GM23338 (cell line): ENCODE results near the gene RUVBL2. TPM values are rescaled to one million over a fixed set of nuclear protein-coding genes. Genes with fewer than 3 reads are reported as not detected.
"Not testable (repeated sequence)": the region's sequence is repeated elsewhere in the genome, so short reads cannot be mapped to it uniquely, and the experiment has no call there.

Source experiments
- ATAC-seq: fragments of 200-7000 bp; cut with Tn5 transposase; 3 replicates; pipeline ENCODE4 v1.9.1; 2020
- DNase-seq: peaks from one replicate; pipeline ENCODE4 v3.0.0-alpha.2; 2015; ENCODE audit warnings: low spot score
- H2AFZ ChIP-seq: fragments of 200-600 bp; sonication (generic); 2 replicates; pipeline ENCODE4 v1.8.0; 2016; ENCODE audit warnings: antibody characterized with exemption, mild to moderate bottlenecking, moderate library complexity
- H3F3A ChIP-seq: fragments of 200-600 bp; sonication (generic); replicated peaks from 2 replicates; pipeline ENCODE4 v1.8.0; 2017; ENCODE audit warnings: antibody characterized with exemption, mixed run types, low read depth
- H3K27ac ChIP-seq: fragments of 200-600 bp; sonication (generic); 2 replicates; pipeline ENCODE4 v1.6.1; 2016; ENCODE audit warnings: low read depth
- H3K27me3 ChIP-seq: fragments of 200-600 bp; sonication (generic); 2 replicates; pipeline ENCODE4 v1.8.0; 2016; ENCODE audit warnings: mild to moderate bottlenecking, mixed run types, moderate library complexity; ENCODE audit not compliant: insufficient read depth
- H3K36me3 ChIP-seq: fragments of 200-600 bp; sonication (generic); 2 replicates; pipeline ENCODE4 v1.8.0; 2016; ENCODE audit warnings: mild to moderate bottlenecking; ENCODE audit not compliant: insufficient read depth
- H3K4me1 ChIP-seq: fragments of 200-600 bp; sonication (generic); 2 replicates; pipeline ENCODE4 v1.8.0; 2016; ENCODE audit warnings: mild to moderate bottlenecking, moderate library complexity; ENCODE audit not compliant: insufficient read depth
- H3K4me2 ChIP-seq: fragments of 200-600 bp; sonication (generic); 2 replicates; pipeline ENCODE4 v1.7.1; 2017; ENCODE audit warnings: mixed run types
- H3K4me3 ChIP-seq: fragments of 200-600 bp; sonication (generic); 2 replicates; pipeline ENCODE4 v1.6.1; 2016; ENCODE audit warnings: mixed run types
- H3K79me2 ChIP-seq: fragments of 200-600 bp; sonication (generic); replicated peaks from 2 replicates; pipeline ENCODE4 v1.8.0; 2017; ENCODE audit warnings: mild to moderate bottlenecking; ENCODE audit not compliant: insufficient read depth
- H3K9me2 ChIP-seq: fragments of 200-600 bp; sonication (generic); 2 replicates; pipeline ENCODE4 v1.8.0; 2017; ENCODE audit not compliant: insufficient read depth
- H4K20me1 ChIP-seq: fragments of 200-600 bp; sonication (generic); replicated peaks from 2 replicates; pipeline ENCODE4 v1.8.0; 2017; ENCODE audit warnings: mild to moderate bottlenecking; ENCODE audit not compliant: insufficient read depth
- H3K27ac Mint-ChIP-seq: 2 replicates; pipeline ENCODE4 v1.8.0; 2020; ENCODE audit warnings: inconsistent platforms, mild to moderate bottlenecking, moderate library complexity, mixed read lengths
- H3K27me3 Mint-ChIP-seq: 3 replicates; pipeline ENCODE4 v1.8.0; 2022; ENCODE audit warnings: low read depth, mild to moderate bottlenecking, moderate library complexity, mixed read lengths, inconsistent platforms; ENCODE audit not compliant: insufficient read depth, poor library complexity
- H3K36me3 Mint-ChIP-seq: 3 replicates; pipeline ENCODE4 v1.8.0; 2021; ENCODE audit warnings: low read depth, mild to moderate bottlenecking, inconsistent platforms, moderate library complexity, mixed read lengths
- H3K4me1 Mint-ChIP-seq: 3 replicates; pipeline ENCODE4 v1.8.0; 2020; ENCODE audit warnings: mild to moderate bottlenecking, inconsistent platforms, mixed read lengths
- H3K4me3 Mint-ChIP-seq: 3 replicates; pipeline ENCODE4 v1.8.0; 2021; ENCODE audit warnings: moderate library complexity, mild to moderate bottlenecking, inconsistent platforms, mixed read lengths
- H3K9me3 Mint-ChIP-seq: 3 replicates; pipeline ENCODE4 v1.8.0; 2020; ENCODE audit warnings: moderate library complexity, mild to moderate bottlenecking, inconsistent platforms, mixed read lengths
- polyA plus RNA-seq: library from polyadenylated mRNA; unstranded; fragments of >200 nt; fragmentation: Nextera tagmentation; extraction: Ambion mirVana; gene quantifications from 2 replicates; pipeline ENCODE4 v1.2.1, GENCODE V29; 2016
- total RNA-seq: library from RNA; depleted of rRNA; stranded (reverse); fragments of >200 nt; shearing (Covaris generic); gene quantifications from 2 replicates; pipeline ENCODE4 v1.2.3, GENCODE V29; 2014

The RUVBL2 gene
- total and polyA plus RNA-seq, 2 experiments from 2014 or later, result 196 to 252 TPM

DNA sequence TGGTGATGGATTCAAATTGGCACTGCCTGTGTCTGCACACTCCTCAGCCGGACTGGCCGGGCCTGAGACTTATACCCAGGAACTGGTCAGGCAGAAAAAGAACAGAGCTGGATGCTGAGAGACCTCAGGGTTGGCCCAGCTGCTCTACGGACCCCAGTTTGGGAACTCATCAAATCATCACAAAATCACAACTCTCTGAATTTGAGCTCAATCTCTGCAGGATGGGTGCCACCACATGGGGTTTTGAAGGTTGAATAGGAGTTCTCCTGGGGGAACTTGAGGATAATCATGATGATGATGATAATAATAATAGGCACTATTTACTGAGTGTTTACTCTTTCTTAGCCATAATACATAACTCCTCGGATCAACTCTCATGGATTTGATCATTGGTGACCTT lies 49.0 kb downstream of the RUVBL2 start:
- not testable (repeated sequence) for ATAC-seq, H3K4me3 Mint-ChIP-seq, H3K79me2 ChIP-seq, H3K27me3 ChIP-seq, H3K4me2 ChIP-seq, H3K36me3 Mint-ChIP-seq, H3K4me1 Mint-ChIP-seq, H3K36me3 ChIP-seq, H3K27me3 Mint-ChIP-seq, H3K9me2 ChIP-seq, H3K27ac ChIP-seq, H3K4me1 ChIP-seq, H3K9me3 Mint-ChIP-seq, H2AFZ ChIP-seq, H3K4me3 ChIP-seq, DNase-seq, H3K27ac Mint-ChIP-seq, H3F3A ChIP-seq, H4K20me1 ChIP-seq

DNA sequence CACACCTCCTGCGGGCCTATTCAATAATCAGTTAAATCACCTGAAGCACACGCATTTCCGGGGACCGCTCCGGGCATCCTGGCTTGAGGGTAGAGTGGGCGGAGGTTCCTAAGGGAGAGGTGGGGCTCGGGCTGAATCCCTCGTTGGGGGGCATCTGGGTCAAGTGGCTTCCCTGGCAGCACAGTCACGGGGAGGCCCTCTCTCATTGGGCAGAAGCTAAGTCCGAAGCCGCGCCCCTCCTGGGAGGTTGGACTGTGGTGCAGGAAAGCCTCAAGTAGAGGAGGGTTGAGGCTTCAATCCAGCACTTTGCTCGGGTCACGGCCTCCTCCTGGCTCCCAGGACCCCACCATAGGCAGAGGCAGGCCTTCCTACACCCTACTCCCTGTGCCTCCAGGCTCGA lies 49.9 kb downstream of the RUVBL2 start, which contains the start of gene CGB5:
CGB5 (plus strand) TSS at position 301 of the 400 bp plus-strand sequence. CDS start 362 bp downstream, outside the sequence.
- H3K4me2 ChIP-seq, H2AFZ ChIP-seq: not testable (repeated sequence)

GRCh38 chr19:49049011-49049410 lies 55.3 kb downstream of the RUVBL2 start, which contains the start of gene CGB8:
CGB8 (minus strand) TSS chr19:49049111; CDS start chr19:49048739, 372 bp downstream.
- H3K36me3 Mint-ChIP-seq, H3F3A ChIP-seq, H3K79me2 ChIP-seq, H3K9me3 Mint-ChIP-seq, H2AFZ ChIP-seq, ATAC-seq, H3K9me2 ChIP-seq, H3K27ac Mint-ChIP-seq, H3K27ac ChIP-seq, H3K4me3 Mint-ChIP-seq, H3K4me2 ChIP-seq, H3K36me3 ChIP-seq, H3K4me3 ChIP-seq, H3K4me1 Mint-ChIP-seq, DNase-seq, H3K4me1 ChIP-seq, H3K27me3 ChIP-seq, H4K20me1 ChIP-seq: not testable (repeated sequence)
- peaks cover 10% of the 10 kb centered on the region for H3K27me3 Mint-ChIP-seq

More for the DNA sequence above, 49.9 kb downstream of the RUVBL2 start, which contains the start of gene CGB5:
- H3K27ac ChIP-seq, H3K9me2 ChIP-seq, H3K36me3 Mint-ChIP-seq, H3K36me3 ChIP-seq, H3K79me2 ChIP-seq, H4K20me1 ChIP-seq, H3F3A ChIP-seq, H3K4me3 Mint-ChIP-seq, H3K4me1 Mint-ChIP-seq, H3K4me3 ChIP-seq, H3K27ac Mint-ChIP-seq, H3K27me3 Mint-ChIP-seq, ATAC-seq, H3K9me3 Mint-ChIP-seq, H3K4me1 ChIP-seq, H3K27me3 ChIP-seq, DNase-seq: not testable (repeated sequence)

- not testable (repeated sequence) for H3K36me3 ChIP-seq, H3K4me1 ChIP-seq, H3K27ac Mint-ChIP-seq, H3K4me2 ChIP-seq, H3K4me3 ChIP-seq, ATAC-seq, H3F3A ChIP-seq, H3K36me3 Mint-ChIP-seq, H4K20me1 ChIP-seq, DNase-seq, H3K79me2 ChIP-seq, H3K27ac ChIP-seq, H3K4me3 Mint-ChIP-seq, H3K9me3 Mint-ChIP-seq, H3K27me3 ChIP-seq, H3K4me1 Mint-ChIP-seq, H2AFZ ChIP-seq, H3K9me2 ChIP-seq
- H3K27me3 Mint-ChIP-seq, result peaks cover 12% of the 10 kb centered on the region
These were observed 56.1 kb downstream of the RUVBL2 start for GRCh38 chr19:49049834-49050233.

DNA sequence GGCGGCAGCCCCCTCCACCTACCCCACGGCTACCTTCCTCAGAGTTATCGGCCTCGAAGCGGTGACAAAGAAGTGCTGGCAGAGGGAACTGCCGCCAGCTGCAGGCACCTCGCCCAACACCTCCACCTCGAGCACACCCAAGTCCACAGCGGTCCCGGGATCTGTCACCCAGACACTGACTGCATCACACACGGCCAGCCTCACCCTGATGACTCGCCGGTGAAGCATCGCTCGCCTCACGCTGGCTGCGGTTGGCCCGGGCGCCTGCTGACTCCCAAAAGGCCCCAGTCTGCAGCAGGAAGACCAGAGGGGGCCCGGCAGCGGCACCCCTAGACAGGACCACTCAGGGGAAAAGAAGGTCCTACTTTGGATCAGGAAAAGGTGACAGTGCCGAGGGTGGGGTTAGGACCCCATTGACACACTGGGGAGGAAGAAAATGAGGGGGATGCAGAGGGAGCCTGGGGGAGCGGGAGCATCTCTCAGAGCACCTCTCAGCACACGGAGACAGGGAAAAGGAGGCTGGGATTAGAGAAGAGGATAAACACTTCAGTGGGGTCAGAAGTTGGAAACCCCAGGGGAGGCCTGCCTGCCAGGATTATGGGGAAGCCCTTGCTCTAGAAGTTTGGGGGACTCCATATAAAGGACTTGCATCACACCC lies 56.8 kb downstream of the RUVBL2 start:
- H3K4me3 ChIP-seq, H3K79me2 ChIP-seq, ATAC-seq, H3K4me1 ChIP-seq, H3K9me3 Mint-ChIP-seq, H3K9me2 ChIP-seq, H3K27ac ChIP-seq, H2AFZ ChIP-seq, H3K36me3 Mint-ChIP-seq, DNase-seq, H3K27ac Mint-ChIP-seq, H3K36me3 ChIP-seq, H3K4me3 Mint-ChIP-seq, H3K27me3 ChIP-seq, H3K4me2 ChIP-seq, H4K20me1 ChIP-seq, H3K4me1 Mint-ChIP-seq, H3F3A ChIP-seq: not testable (repeated sequence)
- peaks cover 17% of the 10 kb centered on the region for H3K27me3 Mint-ChIP-seq
